Measurements from ENCODE around the gene YTHDC1.

GRCh38 chr4:68283714-68284113 is 66.2 kb downstream of the YTHDC1 start:
- no peak for TF ChIP-seq EZH2phosphoT487 (IDR thresholded peaks at IDR 0.05; ENCODE audit: insufficient read depth, low read depth)
- no peak for TF ChIP-seq EZH2 (IDR thresholded peaks at IDR 0.05; ENCODE audit: insufficient read depth, poor library complexity, severe bottlenecking)

Measured in GM23248 (cell line).